ENCODE results near the gene ERCC1.

The ERCC1 gene

GRCh38 chr19:45457776-45458175, 34.1 kb upstream of the ERCC1 start:
- peaks cover 4 to 21% (median 15%) of the 10 kb centered on the region in 5 donors for H3K4me1 ChIP-seq (ENCODE audit: control insufficient read depth in 5 of 5, insufficient read depth in 5 of 5, low read length in 5 of 5)
- no peak overlapping the region for H3K4me3 ChIP-seq (ENCODE audit: low read depth in 1 of 5, low read length in 5 of 5)
- H3K27me3 ChIP-seq (ENCODE audit: control insufficient read depth in 5 of 5, insufficient read depth in 4 of 5, low read length in 5 of 5): peaks cover 0 to 3% (median 0%) of the 10 kb centered on the region in 5 donors
- no peak overlapping the region for H3K9ac ChIP-seq (ENCODE audit: low read length in 5 of 5)
- H3K36me3 ChIP-seq (ENCODE audit: control insufficient read depth in 5 of 5, insufficient read depth in 5 of 5, low read length in 5 of 5): no peaks in the 10 kb centered on the region
- no peak overlapping the region for H3K27ac ChIP-seq (ENCODE audit: low read depth, low read length)
- no peaks in the 10 kb centered on the region for H3K9me3 ChIP-seq (ENCODE audit: control insufficient read depth in 5 of 5, low read length in 5 of 5)

GRCh38 chr19:45456500-45456815, 32.7 kb upstream of the ERCC1 start:
- H3K27ac ChIP-seq (ENCODE audit: low read depth, low read length): peak overlapping the region; percentile 67
- peak overlapping the region in 1 of 5 donors; percentile 34 for H3K4me3 ChIP-seq (ENCODE audit: low read depth in 1 of 5, low read length in 5 of 5)
- H3K9ac ChIP-seq (ENCODE audit: low read length in 5 of 5): peak overlapping the region in 2 of 5 donors; percentile 26 to 30
- no peaks in the 10 kb centered on the region for H3K36me3 ChIP-seq (ENCODE audit: control insufficient read depth in 5 of 5, insufficient read depth in 5 of 5, low read length in 5 of 5)
- H3K9me3 ChIP-seq (ENCODE audit: control insufficient read depth in 5 of 5, low read length in 5 of 5): no peaks in the 10 kb centered on the region
- peaks cover 0 to 3% (median 0%) of the 10 kb centered on the region in 5 donors for H3K27me3 ChIP-seq (ENCODE audit: control insufficient read depth in 5 of 5, insufficient read depth in 4 of 5, low read length in 5 of 5)
- H3K4me1 ChIP-seq (ENCODE audit: control insufficient read depth in 5 of 5, insufficient read depth in 5 of 5, low read length in 5 of 5): peaks cover 4 to 26% (median 17%) of the 10 kb centered on the region in 5 donors

DNA sequence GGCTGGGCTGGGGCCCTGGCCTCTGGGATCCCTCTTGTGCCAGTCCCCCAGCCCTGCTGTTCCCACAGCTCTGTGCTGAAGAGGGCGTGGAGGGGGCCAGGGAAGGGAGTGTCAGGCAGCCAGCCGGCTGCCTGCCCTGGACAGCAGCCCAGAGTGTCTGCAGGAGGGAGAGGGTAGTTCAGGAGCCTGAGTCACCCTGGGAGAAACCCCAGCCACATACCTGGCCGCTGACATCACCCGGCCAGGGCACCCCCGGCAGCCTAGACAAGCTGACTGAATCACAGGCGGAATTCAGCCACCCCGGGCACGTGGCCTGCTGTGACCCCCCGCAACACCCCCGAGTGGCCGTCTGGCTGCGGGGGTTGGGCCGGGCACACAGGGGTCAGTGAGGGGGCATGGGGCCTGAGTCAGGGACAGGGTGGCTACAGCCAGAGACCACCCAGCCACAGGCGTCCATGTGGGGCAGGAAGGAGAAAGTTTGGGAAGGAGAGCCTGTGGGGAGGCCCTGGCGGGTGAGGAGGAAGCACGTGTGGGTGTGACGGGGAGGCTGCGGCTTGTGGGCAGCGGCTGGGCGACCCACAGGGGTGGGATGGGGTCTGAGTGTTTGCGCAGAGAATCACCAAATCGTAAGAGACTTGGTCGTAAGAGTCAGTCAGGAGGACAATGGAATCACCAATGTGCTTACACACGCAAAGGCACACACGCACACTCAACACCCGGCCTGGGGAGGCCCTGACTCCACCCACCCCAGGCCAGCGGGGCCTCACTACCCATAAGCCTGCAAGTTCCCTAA, 32.2 kb upstream of the ERCC1 start:
- Histone ChIP-seq H3K9ac (ENCODE audit: low read length in 5 of 5) (peak overlapping the region in 2 of 5 donors; percentile 26 to 30), H3K36me3 (ENCODE audit: control insufficient read depth in 5 of 5, insufficient read depth in 5 of 5, low read length in 5 of 5) (no peaks in the 10 kb centered on the region), H3K4me1 (ENCODE audit: control insufficient read depth in 5 of 5, insufficient read depth in 5 of 5, low read length in 5 of 5) (peaks cover 4 to 31% (median 20%) of the 10 kb centered on the region in 5 donors), H3K4me3 (ENCODE audit: low read depth in 1 of 5, low read length in 5 of 5) (peak overlapping the region in 1 of 5 donors; percentile 34), H3K27ac (ENCODE audit: low read depth, low read length) (peak overlapping the region; percentile 67), H3K9me3 (ENCODE audit: control insufficient read depth in 5 of 5, low read length in 5 of 5) (no peaks in the 10 kb centered on the region), H3K27me3 (ENCODE audit: control insufficient read depth in 5 of 5, insufficient read depth in 4 of 5, low read length in 5 of 5) (peaks cover 0 to 3% (median 0%) of the 10 kb centered on the region in 5 donors)

DNA sequence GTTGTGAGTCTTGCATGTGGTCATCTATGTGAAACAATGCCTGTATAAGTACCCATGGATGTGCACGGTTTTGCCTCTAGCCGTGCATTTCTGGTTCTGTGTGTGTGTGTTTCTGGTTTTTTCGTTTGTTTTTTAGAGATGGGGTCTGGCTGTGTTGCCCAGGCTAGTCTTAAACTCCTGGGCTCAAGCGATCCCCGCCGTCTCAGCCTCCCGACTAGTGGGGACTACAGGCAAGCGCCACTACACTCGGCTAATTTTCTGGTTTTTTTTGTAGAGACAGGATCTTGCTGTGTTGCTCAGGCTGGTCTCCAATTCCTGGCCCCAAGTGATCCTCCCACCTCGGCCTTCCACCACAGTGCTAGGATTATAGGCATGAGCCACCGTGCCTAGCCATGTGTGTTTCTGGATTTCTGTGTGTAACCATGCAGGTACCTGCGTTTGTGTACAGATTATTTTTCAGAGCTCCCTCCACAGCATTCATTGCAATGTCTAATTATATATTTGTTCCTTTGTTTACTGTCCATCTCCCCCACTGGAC, 28.2 kb upstream of the ERCC1 start:
- H3K9ac ChIP-seq (ENCODE audit: low read length in 5 of 5): no peak overlapping the region
- H3K4me1 ChIP-seq (ENCODE audit: control insufficient read depth in 5 of 5, insufficient read depth in 5 of 5, low read length in 5 of 5): peaks cover 4 to 41% (median 29%) of the 10 kb centered on the region in 5 donors
- H3K4me3 ChIP-seq (ENCODE audit: low read depth in 1 of 5, low read length in 5 of 5): peak overlapping the region in 4 of 5 donors; percentile 71 to 90 (median 83)
- H3K36me3 ChIP-seq (ENCODE audit: control insufficient read depth in 5 of 5, insufficient read depth in 5 of 5, low read length in 5 of 5): no peaks in the 10 kb centered on the region
- peaks cover 0 to 3% (median 0%) of the 10 kb centered on the region in 5 donors for H3K27me3 ChIP-seq (ENCODE audit: control insufficient read depth in 5 of 5, insufficient read depth in 4 of 5, low read length in 5 of 5)
- no peak overlapping the region for H3K27ac ChIP-seq (ENCODE audit: low read depth, low read length)
- H3K9me3 ChIP-seq (ENCODE audit: control insufficient read depth in 5 of 5, low read length in 5 of 5): no peaks in the 10 kb centered on the region

DNA sequence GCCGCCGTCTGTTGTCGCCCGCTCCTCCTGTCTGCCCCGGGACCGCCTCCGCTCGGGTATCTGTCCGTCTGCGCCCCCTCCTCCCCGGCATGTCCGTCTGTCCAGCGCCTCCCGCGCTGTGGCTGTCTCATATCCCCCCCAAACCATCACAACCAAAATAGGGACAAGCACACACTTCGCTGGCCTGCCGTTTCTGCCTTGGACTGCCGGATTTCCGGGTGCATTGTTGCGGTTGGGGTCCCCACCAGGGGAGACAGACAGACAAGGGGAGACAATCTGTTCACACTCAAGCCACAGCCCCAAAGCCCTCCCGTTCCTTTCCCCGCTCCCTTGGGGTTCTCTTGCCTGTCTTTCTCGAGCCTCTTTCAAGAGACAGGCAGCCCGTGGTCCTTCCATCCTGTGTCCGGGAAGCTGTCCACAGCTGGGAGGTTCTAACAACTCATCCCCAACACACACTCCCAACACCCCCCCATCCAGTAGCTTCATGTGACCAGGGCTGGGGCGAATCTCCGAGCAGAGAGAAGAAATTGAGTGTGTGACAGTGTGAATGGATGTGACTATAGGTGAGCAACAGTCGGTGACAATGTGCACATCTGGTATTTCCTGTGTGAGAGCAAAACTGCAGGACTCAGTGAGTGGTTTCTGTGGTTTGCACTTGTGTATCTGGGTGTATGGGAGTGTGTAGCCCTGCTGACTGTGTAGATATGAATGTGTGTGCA, 27.6 kb upstream of the ERCC1 start:
- H3K27ac ChIP-seq (ENCODE audit: low read depth, low read length): peak overlapping the region; percentile 54
- peaks cover 4 to 38% (median 29%) of the 10 kb centered on the region in 5 donors for H3K4me1 ChIP-seq (ENCODE audit: control insufficient read depth in 5 of 5, insufficient read depth in 5 of 5, low read length in 5 of 5)
- H3K36me3 ChIP-seq (ENCODE audit: control insufficient read depth in 5 of 5, insufficient read depth in 5 of 5, low read length in 5 of 5): no peaks in the 10 kb centered on the region
- no peaks in the 10 kb centered on the region for H3K9me3 ChIP-seq (ENCODE audit: control insufficient read depth in 5 of 5, low read length in 5 of 5)
- peak overlapping the region in 4 of 5 donors; percentile 31 to 79 (median 72) for H3K9ac ChIP-seq (ENCODE audit: low read length in 5 of 5)
- H3K4me3 ChIP-seq (ENCODE audit: low read depth in 1 of 5, low read length in 5 of 5): peak overlapping the region; percentile 71 to 90 (median 80)
- peaks cover 0 to 3% (median 0%) of the 10 kb centered on the region in 5 donors for H3K27me3 ChIP-seq (ENCODE audit: control insufficient read depth in 5 of 5, insufficient read depth in 4 of 5, low read length in 5 of 5)

DNA sequence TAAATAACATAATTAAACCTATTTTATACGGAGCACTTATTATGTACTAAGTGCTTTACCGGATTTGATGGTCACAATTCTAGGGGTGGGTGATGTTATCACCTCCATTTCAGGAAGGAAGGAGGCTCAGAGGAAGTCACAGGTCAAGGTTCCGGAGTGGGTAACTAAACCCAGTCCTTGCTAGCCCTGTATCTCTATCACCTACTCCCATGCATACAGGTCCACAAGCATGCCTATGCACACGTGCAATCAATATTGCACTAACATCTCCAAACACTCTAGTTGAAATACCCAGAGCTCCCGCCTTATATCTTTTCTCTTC, 26.3 kb upstream of the ERCC1 start:
- Histone ChIP-seq H3K9me3 (ENCODE audit: control insufficient read depth in 5 of 5, low read length in 5 of 5) (no peaks in the 10 kb centered on the region), H3K36me3 (ENCODE audit: control insufficient read depth in 5 of 5, insufficient read depth in 5 of 5, low read length in 5 of 5) (no peaks in the 10 kb centered on the region), H3K27me3 (ENCODE audit: control insufficient read depth in 5 of 5, insufficient read depth in 4 of 5, low read length in 5 of 5) (no peaks in the 10 kb centered on the region), H3K4me1 (ENCODE audit: control insufficient read depth in 5 of 5, insufficient read depth in 5 of 5, low read length in 5 of 5) (peaks cover 0 to 29% (median 20%) of the 10 kb centered on the region in 5 donors), H3K27ac (ENCODE audit: low read depth, low read length) (no peak overlapping the region), H3K4me3 (ENCODE audit: low read depth in 1 of 5, low read length in 5 of 5) (peak overlapping the region; percentile 58 to 76 (median 71)), H3K9ac (ENCODE audit: low read length in 5 of 5) (peak overlapping the region in 4 of 5 donors; percentile 64 to 68 (median 65))

DNA sequence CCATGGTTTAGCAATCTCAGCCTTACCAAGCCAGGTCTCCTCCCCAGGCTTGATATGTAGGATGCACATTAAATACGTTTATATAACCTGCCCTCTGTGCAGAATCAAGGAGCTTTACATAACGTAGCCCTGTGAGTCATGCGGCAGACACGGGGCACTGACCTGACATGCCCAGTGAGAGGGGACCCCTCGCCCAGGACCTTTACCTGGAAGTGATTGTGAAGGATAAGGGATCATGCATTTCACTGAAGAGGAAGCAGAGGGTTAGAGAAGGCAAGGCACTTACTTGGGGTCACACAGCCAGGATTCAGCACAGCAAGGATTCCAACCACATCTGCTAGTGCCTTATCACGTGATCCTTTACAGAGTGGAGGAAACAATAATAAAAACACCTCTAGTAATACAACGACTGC, 25.2 kb upstream of the ERCC1 start:
- peaks cover 4 to 32% (median 29%) of the 10 kb centered on the region in 5 donors for H3K4me1 ChIP-seq (ENCODE audit: control insufficient read depth in 5 of 5, insufficient read depth in 5 of 5, low read length in 5 of 5)
- no peak overlapping the region for H3K9ac ChIP-seq (ENCODE audit: low read length in 5 of 5)
- no peaks in the 10 kb centered on the region for H3K9me3 ChIP-seq (ENCODE audit: control insufficient read depth in 5 of 5, low read length in 5 of 5)
- no peaks in the 10 kb centered on the region for H3K27me3 ChIP-seq (ENCODE audit: control insufficient read depth in 5 of 5, insufficient read depth in 4 of 5, low read length in 5 of 5)
- no peaks in the 10 kb centered on the region for H3K36me3 ChIP-seq (ENCODE audit: control insufficient read depth in 5 of 5, insufficient read depth in 5 of 5, low read length in 5 of 5)
- no peak overlapping the region for H3K27ac ChIP-seq (ENCODE audit: low read depth, low read length)
- peak overlapping the region in 2 of 5 donors; percentile 2 to 10 for H3K4me3 ChIP-seq (ENCODE audit: low read depth in 1 of 5, low read length in 5 of 5)

- Histone ChIP-seq H3K4me3 (ENCODE audit: low read depth in 1 of 5, low read length in 5 of 5) (no peak overlapping the region), H3K4me1 (ENCODE audit: control insufficient read depth in 5 of 5, insufficient read depth in 5 of 5, low read length in 5 of 5) (peaks cover 4 to 35% (median 31%) of the 10 kb centered on the region in 5 donors), H3K9ac (ENCODE audit: low read length in 5 of 5) (no peak overlapping the region)
Measured at GRCh38 chr19:45448425-45448756, 24.7 kb upstream of the ERCC1 start.

GRCh38 chr19:45446944-45447343, 23.2 kb upstream of the ERCC1 start:
- Histone ChIP-seq H3K27ac (ENCODE audit: low read depth, low read length) (no peak overlapping the region), H3K4me1 (ENCODE audit: control insufficient read depth in 5 of 5, insufficient read depth in 5 of 5, low read length in 5 of 5) (peaks cover 4 to 46% (median 43%) of the 10 kb centered on the region in 5 donors), H3K36me3 (ENCODE audit: control insufficient read depth in 5 of 5, insufficient read depth in 5 of 5, low read length in 5 of 5) (no peaks in the 10 kb centered on the region), H3K9ac (ENCODE audit: low read length in 5 of 5) (no peak overlapping the region), H3K9me3 (ENCODE audit: control insufficient read depth in 5 of 5, low read length in 5 of 5) (no peaks in the 10 kb centered on the region), H3K27me3 (ENCODE audit: control insufficient read depth in 5 of 5, insufficient read depth in 4 of 5, low read length in 5 of 5) (no peaks in the 10 kb centered on the region), H3K4me3 (ENCODE audit: low read depth in 1 of 5, low read length in 5 of 5) (no peak overlapping the region)

More at GRCh38 chr19:45448425-45448756, 24.7 kb upstream of the ERCC1 start:
- Histone ChIP-seq H3K27me3 (ENCODE audit: control insufficient read depth in 5 of 5, insufficient read depth in 4 of 5, low read length in 5 of 5) (no peaks in the 10 kb centered on the region), H3K27ac (ENCODE audit: low read depth, low read length) (no peak overlapping the region), H3K36me3 (ENCODE audit: control insufficient read depth in 5 of 5, insufficient read depth in 5 of 5, low read length in 5 of 5) (no peaks in the 10 kb centered on the region), H3K9me3 (ENCODE audit: control insufficient read depth in 5 of 5, low read length in 5 of 5) (no peaks in the 10 kb centered on the region)

- Histone ChIP-seq H3K4me3 (ENCODE audit: low read depth in 1 of 5, low read length in 5 of 5) (no peak overlapping the region), H3K27ac (ENCODE audit: low read depth, low read length) (no peak overlapping the region), H3K4me1 (ENCODE audit: control insufficient read depth in 5 of 5, insufficient read depth in 5 of 5, low read length in 5 of 5) (peaks cover 4 to 39% (median 36%) of the 10 kb centered on the region in 5 donors), H3K9ac (ENCODE audit: low read length in 5 of 5) (no peak overlapping the region), H3K27me3 (ENCODE audit: control insufficient read depth in 5 of 5, insufficient read depth in 4 of 5, low read length in 5 of 5) (no peaks in the 10 kb centered on the region), H3K36me3 (ENCODE audit: control insufficient read depth in 5 of 5, insufficient read depth in 5 of 5, low read length in 5 of 5) (no peaks in the 10 kb centered on the region), H3K9me3 (ENCODE audit: control insufficient read depth in 5 of 5, low read length in 5 of 5) (no peaks in the 10 kb centered on the region)
Measured at GRCh38 chr19:45446295-45446694, 22.6 kb upstream of the ERCC1 start.

Data from subcutaneous abdominal adipose tissue (tissue), 5 donors.